Myocyte (in vitro differentiated cells): ENCODE measurements around the gene LRRIQ3. TPM values are rescaled to one million over a fixed set of nuclear protein-coding genes. Genes with fewer than 3 reads are reported as not detected.
A peak's percentile ranks its signal among the peaks of the same experiment; 100 is the strongest.
"Not testable (repeated sequence)": the region's sequence is repeated elsewhere in the genome, so short reads cannot be mapped to it uniquely, and the experiment has no call there.

Experiments
- DNase-seq: peaks from one replicate; pipeline ENCODE4 v3.0.0-alpha.2; 2012; ENCODE audit warnings: low read depth
- total RNA-seq: library from RNA; depleted of rRNA; stranded (reverse); fragments of >200 nt; gene quantifications from 2 replicates; pipeline ENCODE4 v1.2.3, GENCODE V29; 2014

Gene LRRIQ3
- total RNA-seq, 1 donor from 2014 or later, result 1.6 TPM

DNA sequence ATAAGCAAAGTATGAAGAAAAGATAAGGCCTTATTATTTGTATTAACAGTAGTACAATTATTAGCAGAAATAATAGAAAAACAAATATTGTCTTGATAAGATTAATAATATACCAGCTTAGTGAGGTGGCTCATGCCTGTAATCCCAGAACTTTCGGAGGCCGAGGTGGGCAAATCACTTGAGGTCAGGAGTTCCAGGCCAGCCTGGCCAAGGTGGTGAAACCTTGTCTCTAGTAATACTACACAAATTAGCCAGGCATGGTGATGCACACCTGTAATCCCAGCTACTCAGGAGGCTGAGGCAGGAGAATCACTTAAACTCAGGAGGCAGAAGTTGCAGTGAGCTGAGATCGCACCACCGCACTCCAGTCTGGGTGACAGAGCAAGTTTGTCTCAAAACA, 80.6 kb downstream of the LRRIQ3 start:
- not testable (repeated sequence) for DNase-seq

DNA sequence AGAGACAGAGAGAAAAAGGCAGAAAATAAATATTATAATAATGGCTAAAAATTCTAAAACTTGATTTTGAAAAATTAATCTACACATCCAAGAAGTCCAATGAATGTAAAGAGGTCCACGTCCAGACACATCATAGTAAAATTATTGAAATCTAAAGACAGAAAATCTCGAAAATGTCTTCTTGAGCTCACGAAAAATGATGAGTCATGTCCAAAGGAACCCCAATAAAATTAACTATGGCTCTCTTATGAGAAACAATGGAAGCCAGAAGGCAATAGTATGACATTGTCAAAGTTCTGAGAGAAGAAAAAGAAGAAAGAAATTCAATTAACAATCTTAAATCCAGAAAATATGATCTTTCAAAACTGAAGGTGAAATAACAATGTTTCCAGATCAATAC, 84.6 kb downstream of the LRRIQ3 start:
- no peak for DNase-seq

DNA sequence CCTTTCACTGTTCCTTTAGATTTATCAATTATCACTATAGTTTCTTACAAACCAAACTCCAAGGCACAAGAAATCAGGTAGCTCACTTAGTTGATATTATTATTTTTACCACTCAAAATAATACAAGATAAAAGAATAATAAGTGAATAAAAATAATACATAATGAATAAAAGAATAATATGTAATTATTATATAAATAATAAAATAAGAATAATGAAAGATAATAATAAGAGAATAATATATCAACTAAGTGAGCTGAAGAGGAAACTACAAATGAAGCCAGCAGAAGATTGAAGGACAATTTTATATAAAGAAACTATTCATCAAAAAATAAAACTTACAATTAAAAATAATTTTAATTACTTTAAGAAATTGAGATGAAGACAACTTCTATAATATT, 90.6 kb downstream of the LRRIQ3 start:
- no peak for DNase-seq

DNA sequence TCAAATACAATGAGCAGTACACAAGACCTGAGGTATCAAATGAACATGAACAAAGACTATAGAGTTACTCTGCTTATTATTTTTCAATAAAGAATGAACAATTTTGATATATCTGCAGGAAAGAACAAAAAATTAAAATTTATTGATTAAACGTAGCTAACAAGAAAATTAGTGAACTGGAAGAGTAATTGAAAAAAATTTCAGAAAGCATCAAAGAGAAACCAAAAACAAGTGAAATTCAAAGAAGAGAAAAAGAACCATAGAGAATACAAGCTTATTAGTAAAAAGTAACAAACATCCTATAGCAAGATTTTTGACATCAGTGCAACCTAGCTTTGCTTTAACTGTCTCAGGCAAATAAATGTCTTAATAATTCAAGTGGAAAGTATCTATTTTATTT, 106.6 kb downstream of the LRRIQ3 start:
- DNase-seq, result no peak

DNA sequence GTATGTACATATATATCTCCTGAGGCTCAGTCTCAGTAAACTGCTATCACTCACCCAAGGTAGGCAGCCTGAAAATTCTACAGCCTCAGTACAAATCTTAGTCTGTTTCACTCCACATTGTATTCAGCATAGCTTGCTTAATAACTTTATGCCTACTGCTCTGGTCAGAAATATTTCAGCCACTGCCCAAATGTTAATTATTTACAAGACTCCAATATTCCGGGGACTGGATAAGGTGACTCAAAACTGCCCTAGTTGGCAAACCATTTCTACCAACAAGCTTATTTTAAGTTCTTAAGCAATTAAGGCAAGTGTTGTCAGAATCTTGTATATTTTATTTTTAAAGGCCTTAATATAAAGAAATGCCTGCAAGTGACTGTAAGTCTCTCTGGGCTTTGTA, 114.8 kb downstream of the LRRIQ3 start:
- no peak for DNase-seq

DNA sequence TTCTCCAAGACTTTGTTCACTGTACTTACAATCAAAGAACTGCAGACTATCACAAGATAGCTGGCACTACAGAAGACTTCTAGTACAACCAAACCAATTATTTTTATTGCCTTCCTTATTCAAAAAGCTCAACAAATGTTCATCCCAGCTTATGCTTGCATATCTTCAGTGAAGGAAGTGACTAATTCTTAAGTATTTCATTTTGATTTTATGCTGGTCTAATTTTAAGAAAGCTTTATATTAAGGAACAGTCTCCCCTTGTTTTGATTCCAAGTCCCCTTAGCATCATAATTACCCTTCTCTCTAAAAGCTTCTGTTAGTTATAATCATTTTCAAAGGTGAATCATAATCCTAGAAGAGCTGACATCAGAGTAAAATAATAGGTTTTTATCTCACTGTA, 132.9 kb downstream of the LRRIQ3 start:
- no peak for DNase-seq

DNA sequence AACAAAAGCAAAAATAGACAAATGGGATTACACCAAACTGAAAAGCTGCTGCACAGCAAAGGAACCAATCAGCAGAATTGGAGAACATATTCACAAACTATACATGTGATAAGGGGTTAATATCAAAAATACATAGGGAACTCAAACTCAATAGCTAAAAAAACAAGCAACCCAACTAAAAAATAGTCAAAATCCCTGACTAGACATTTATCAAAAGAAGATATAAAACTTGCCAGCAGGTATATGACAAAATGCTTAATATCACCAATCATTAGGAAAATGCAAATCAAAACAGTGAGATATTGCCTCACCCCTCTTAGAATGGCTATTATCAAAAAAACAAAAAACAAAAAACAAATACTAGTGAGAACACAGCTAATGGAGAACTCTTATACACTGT, 140.3 kb downstream of the LRRIQ3 start:
- DNase-seq, result no peak

DNA sequence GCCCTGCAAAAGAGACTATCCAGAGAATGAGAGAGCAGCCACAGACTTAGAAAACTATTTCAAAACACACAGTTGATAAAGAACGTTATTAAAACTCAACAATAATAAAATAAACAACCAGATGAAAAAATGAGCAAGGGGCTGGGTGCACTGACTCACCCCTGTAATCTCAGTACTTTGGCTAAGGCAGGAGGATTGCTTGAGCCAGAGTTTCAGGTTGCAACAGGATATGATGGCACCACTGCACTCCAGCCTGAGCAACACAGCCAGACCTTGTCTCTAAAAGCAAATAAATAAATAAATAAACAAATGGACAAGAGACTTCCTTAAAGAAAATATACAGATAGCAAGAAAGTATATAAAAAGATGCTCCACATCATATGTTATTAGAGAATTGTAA, 144.6 kb downstream of the LRRIQ3 start:
- DNase-seq, result no peak

DNA sequence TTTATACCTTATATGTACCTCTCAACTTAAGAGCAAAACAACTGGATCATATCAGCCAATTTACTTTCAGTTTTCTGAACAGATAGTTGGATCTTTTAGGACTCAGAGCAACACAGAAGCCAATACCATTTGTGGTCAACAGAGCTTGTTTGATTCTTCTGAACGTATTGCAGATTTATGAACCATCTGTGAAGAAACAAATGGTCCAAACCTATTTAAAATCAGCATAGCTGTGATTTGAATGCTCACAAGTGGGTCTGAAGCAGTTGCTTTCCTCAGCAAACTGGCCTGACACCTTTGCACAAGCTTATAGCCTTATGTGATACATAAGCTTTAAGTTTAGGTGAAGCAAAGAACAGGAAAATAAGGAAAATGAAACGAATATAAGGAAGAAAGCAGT, 147.6 kb downstream of the LRRIQ3 start:
- DNase-seq, result no peak

DNA sequence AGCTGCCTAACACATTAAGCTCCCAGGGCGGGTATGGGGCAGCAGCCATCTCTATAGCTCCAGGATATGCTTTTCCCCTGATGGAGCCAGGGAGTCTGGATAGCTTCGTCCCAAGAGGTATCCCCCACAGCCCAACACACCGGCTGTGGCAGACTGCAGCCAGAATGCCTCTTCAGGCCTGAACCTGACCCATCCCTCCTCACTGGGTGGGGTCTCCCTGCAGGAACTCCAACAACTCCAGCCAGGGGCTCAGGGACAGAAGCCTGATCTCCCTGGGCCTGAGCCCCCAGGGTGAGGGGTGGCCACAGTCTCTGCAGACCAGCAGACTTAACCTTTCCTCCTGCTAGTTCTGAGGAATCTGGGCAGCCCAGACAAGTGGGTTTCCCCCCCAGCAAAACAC, 159.9 kb downstream of the LRRIQ3 start:
- no peak for DNase-seq

DNA sequence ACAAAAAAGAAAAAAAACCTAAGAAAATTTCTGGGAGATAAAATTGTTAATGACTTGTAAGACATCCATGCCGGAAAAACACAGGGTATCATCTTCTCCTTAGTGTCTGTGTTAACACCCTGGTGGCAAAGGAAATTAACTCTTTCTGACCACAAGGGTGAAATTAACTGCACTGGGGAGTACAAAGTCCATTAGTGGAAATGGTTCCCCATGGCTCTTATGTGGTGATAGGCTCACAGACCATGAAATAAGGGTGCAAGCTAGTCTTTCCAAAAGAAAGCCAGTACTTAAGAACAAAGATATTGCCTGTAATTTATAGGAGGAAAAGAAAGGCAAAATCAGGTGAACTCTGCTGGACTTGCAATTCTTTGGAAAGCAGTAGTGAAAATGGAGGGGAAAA, 185.4 kb downstream of the LRRIQ3 start:
- no peak for DNase-seq

DNA sequence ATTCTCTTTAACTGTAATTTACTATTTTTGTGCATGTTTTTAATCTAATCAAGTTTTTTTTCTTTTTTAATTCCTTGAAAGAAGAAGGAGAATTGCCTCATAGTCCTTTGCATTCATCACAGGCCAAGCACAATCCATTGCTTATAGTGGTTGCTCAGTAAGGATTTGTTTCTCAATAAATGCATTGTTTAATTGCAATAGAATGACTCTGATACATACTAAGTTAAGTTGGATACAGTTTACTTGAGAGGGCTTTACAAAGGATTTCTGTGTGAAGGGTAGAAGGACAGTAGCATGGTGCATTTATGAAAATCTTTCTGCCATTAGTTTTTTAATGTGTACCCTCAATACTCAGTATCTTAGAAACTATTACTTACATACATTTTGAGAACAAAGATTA, 186.2 kb downstream of the LRRIQ3 start:
- no peak for DNase-seq

DNA sequence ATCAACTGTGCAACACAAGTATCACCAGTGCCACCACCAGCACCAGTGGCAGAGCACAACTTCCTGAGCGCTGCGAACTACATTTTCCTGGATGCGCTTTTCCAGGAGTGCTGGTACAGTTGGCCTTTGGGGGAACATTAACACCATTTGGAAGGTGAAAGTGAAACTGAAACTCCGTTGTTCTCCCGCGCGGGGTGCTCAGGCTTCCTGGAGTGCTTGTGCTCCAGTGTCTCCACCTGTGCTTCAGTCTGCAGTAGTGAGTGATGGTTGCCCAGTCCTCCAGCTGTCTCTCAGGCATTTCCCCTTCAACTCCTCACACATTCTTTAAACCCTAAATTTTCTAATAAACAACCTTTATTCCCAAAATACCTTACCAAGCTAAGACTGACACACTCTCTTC, 187.8 kb downstream of the LRRIQ3 start:
- no peak for DNase-seq

DNA sequence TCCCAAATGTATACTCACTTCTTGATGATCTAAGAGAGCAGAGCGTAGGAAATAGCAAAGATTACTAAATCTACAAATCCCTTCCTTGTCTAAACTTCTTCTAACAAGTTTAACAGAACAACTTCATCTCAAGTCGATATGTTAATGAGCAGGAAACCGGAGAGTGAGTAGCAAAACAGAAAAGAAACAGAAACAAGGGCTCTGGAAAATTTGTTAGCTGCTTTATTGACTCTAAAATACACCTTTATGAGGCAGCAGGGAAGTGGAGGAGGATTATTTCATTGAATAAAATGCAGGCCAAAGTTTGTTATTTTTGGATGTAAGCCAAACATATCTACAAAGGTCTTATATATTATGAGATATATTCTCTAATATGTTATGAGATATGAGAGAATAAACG, 192.4 kb downstream of the LRRIQ3 start:
- DNase-seq, result no peak

DNA sequence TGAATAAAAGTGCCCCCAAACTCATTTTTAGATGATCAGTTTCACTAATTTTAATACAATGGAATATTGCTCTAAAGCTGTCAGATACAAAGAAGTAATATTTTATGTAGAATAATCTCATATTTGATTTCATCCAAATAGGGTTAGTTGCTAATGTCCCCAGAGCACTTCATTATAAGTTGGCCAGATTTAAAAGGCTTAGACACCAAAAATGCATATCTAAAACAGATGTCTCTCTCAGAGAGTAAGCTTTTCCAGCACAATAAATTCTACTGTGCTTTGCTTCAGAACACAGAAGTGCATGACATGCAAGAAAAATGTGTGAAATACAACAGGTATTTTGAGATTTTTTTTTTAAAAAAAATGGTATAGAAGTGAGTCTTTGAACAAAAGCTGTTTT, 194.2 kb downstream of the LRRIQ3 start:
- DNase-seq, result no peak

DNA sequence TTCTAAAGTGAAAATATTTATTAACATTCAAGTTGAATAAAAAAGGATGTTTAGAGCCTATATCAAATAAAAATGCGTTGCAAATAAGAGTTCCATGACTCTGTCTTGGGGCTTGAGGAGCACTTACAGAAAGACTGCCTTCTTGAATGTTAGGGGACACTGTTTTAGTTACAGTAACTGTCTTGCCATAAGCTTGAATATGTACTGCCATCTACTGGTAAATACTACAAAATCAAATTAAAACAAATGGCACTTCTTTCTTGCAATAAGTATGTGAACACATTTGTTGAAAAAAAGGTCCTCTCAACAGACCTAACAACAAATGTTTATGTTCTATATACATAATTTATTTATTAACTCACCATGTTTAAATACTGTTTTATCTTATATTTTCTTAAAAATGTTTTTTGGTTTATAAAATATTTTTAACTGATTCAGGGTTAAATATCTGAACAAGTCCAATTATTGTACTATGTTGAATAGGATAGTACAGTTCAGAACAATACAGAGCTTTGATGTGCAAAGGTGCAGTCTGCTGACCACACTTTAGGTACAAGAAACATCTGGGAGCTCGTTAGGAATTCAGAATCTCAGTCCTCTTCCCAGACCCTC, 199.5 kb downstream of the LRRIQ3 start:
- DNase-seq, result peak; percentile 37

DNA sequence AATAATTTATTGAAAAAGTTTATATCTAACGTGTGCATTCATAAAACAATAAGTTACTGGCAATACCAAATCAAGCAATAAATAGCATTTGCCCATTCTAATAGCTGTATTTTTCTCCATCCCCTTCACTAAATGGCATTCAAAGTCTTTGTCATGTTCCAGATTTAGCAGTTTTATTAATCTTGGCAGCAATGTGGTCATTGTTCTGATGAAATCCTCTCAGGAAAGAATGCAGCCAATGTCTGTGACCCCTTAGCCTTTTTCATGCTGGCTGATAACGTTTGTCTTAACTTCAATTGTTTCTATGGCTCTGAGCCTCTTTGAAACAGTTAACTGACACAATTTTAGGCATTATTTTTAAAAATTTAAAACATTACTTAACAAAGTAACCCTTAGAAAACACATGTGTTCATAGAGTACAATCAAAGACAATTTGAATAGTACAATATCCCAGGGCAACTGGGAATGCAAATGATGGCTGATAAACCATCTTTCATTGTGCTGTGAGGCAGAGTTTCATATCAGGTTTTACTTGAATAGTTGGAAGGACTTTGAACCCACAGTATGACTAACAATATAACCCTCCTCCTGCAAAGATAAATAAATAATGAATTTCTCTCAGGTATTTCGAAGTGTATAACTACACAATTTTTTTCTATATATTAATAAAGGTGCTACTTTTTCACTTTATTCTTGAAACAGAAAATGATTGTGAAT, 217.5 kb downstream of the LRRIQ3 start:
- DNase-seq, result peak; percentile 7

DNA sequence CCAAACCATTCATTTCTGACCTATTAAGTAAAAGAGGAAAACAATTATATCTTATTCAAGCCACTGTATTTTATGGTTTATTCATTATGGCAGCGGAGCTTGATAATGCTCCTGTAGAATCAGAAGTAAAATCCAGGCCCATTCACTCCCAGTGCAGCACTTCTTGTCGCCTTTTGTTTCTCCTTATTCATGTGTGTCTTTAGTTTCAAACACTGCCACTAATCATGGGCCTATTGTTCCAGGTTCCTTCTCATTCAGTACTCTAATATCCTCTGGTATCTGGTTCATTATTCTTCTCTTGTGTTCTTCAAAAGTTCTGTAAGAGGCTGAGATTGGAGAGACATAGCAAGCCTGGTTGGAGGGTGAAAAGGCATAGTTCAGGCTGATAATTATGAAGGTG, 218.3 kb downstream of the LRRIQ3 start:
- no peak for DNase-seq

DNA sequence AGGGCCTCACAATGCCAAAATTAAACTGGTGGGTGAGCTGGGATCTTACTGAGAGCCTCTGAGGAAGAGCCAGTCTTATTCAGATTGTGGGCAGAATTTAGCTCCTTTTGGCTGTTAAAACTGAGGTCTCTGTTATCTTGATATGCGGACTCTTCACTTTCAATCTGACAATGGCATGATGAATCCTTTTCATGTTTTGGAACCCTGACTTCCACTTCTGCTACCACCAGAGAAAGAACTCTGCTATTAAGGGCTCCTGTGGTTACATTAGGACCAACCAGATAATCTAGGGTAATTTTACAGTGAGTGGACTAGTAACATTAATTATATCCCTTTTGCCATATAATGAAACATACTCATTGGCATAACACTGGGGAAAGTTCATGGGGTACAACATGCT, 219.0 kb downstream of the LRRIQ3 start:
- DNase-seq, result no peak
